Endodermal cell (in vitro differentiated cells): ENCODE data around the gene CPA4. TPM values are rescaled to one million over a fixed set of nuclear protein-coding genes. Genes with fewer than 3 reads are reported as not detected.

Source experiments
- DNase-seq: peaks from one replicate; pipeline ENCODE4 v3.0.0-alpha.2; 2017
- H3K27ac ChIP-seq: 2 replicates; pipeline ENCODE4 v1.5.1; 2013; ENCODE audit warnings: mild to moderate bottlenecking, low read depth, low read length, moderate library complexity
- H3K27me3 ChIP-seq: 2 replicates; pipeline ENCODE4 v1.6.1; 2013; ENCODE audit warnings: mild to moderate bottlenecking, low read length, moderate library complexity; ENCODE audit not compliant: insufficient read depth, control insufficient read depth, poor library complexity, severe bottlenecking
- H3K36me3 ChIP-seq: 2 replicates; pipeline ENCODE4 v1.7.0; 2013; ENCODE audit warnings: mild to moderate bottlenecking, low read length, moderate library complexity; ENCODE audit not compliant: control insufficient read depth, insufficient read depth
- H3K4me1 ChIP-seq: one replicate; pipeline ENCODE4 v1.7.0; 2013; ENCODE audit warnings: low read length; ENCODE audit not compliant: control insufficient read depth, insufficient read depth
- H3K4me3 ChIP-seq: 2 replicates; pipeline ENCODE4 v1.5.1; 2013; ENCODE audit warnings: mild to moderate bottlenecking, low read length, moderate library complexity
- H3K9ac ChIP-seq: 2 replicates; pipeline ENCODE4 v1.6.1; 2013; ENCODE audit warnings: mild to moderate bottlenecking, low read length, moderate library complexity; ENCODE audit not compliant: poor library complexity, severe bottlenecking; ENCODE audit errors: extremely low read depth
- H3K9me3 ChIP-seq: 2 replicates; pipeline ENCODE4 v1.6.1; 2013; ENCODE audit warnings: mild to moderate bottlenecking, low read length, moderate library complexity; ENCODE audit not compliant: control insufficient read depth
- H3K27ac Mint-ChIP-seq: 2 replicates; pipeline ENCODE4 v1.8.0; 2020; ENCODE audit warnings: mixed read lengths
- H3K27me3 Mint-ChIP-seq: 2 replicates; pipeline ENCODE4 v1.8.0; 2021; ENCODE audit warnings: mild to moderate bottlenecking, mixed read lengths; ENCODE audit not compliant: insufficient read depth
- H3K36me3 Mint-ChIP-seq: 2 replicates; pipeline ENCODE4 v1.8.0; 2020; ENCODE audit warnings: low read depth, mixed read lengths
- H3K4me1 Mint-ChIP-seq: 2 replicates; pipeline ENCODE4 v1.8.0; 2020; ENCODE audit warnings: mixed read lengths
- H3K4me3 Mint-ChIP-seq: 2 replicates; pipeline ENCODE4 v1.8.0; 2020; ENCODE audit warnings: mild to moderate bottlenecking, moderate library complexity, mixed read lengths
- H3K9me3 Mint-ChIP-seq: 2 replicates; pipeline ENCODE4 v1.8.0; 2020; ENCODE audit warnings: mild to moderate bottlenecking, mixed read lengths
- CTCF ChIP-seq: fragments of 200-600 bp; sonication (generic); conservative IDR thresholded peaks from 2 replicates; pipeline ENCODE4 v1.5.0; 2021; ENCODE audit warnings: antibody characterized with exemption, mild to moderate bottlenecking
- WGBS, 2 experiments: methylation state at CpG; one replicate each; pipeline versions ENCODE4 v1.1.5 to v1.1.7; 2013; ENCODE audit warnings: missing lambda C conversion rate in 2 of 2, mixed read lengths in 1 of 2; ENCODE audit not compliant: insufficient coverage in 1 of 2, insufficient read length in 1 of 2; 5-methylcytosine and 5-hydroxymethylcytosine counted together
- total RNA-seq, 2 donors: library from RNA; stranded (reverse); fragmentation: NEBNext Ultra II Directional in 1 of 2; extraction: Animal tissue kit (Norgen Biotek cat#: 25700) in 1 of 2; gene quantifications; 2 replicates in 1 of 2; 3 replicates in 1 of 2; pipeline ENCODE4 v1.2.1, GENCODE V29; 2021

CPA4 gene
- total RNA-seq, 2 donors from 2014 or later: not detected

GRCh38 chr7:130344271-130344866, 51.4 kb downstream of the CPA4 start, which contains the start of gene CPA5:
CPA5 (plus strand) TSS chr7:130344816; CDS start chr7:130346486, 1,670 bp downstream.
- H3K9me3 Mint-ChIP-seq: no peaks in the 10 kb centered on the region
- no peak within 1 kb of the TSS for H3K9ac ChIP-seq
- DNase-seq: no peak
- H3K4me3 Mint-ChIP-seq: no peak within 1 kb of the TSS
- H3K4me1 Mint-ChIP-seq: peaks cover 10% of the 10 kb centered on the region
- WGBS, 2 experiments: 93 to 100% methylated on average over 5 of the region's 5 CpGs
- H3K27me3 ChIP-seq: no peaks in the 10 kb centered on the region
- no peaks in the 10 kb centered on the region for H3K9me3 ChIP-seq
- peak within 1 kb of the TSS; percentile 8 for H3K4me3 ChIP-seq
- no peaks in the 10 kb centered on the region for H3K36me3 Mint-ChIP-seq
- peak within 1 kb of the TSS; percentile 82 for H3K27ac ChIP-seq
- TF ChIP-seq CTCF: no peak
- no peaks in the 10 kb centered on the region for H3K36me3 ChIP-seq
- no peaks in the 10 kb centered on the region for H3K4me1 ChIP-seq
- H3K27ac Mint-ChIP-seq: no peak within 1 kb of the TSS
- peaks cover 1% of the 10 kb centered on the region for H3K27me3 Mint-ChIP-seq

GRCh38 chr7:130345136-130345535, 52.2 kb downstream of the CPA4 start:
- peak; percentile 62 for DNase-seq
- H3K9ac ChIP-seq: no peak overlapping the region
- H3K36me3 Mint-ChIP-seq: no peaks in the 10 kb centered on the region
- no peaks in the 10 kb centered on the region for H3K27me3 ChIP-seq
- H3K27ac Mint-ChIP-seq: no peak overlapping the region
- no peaks in the 10 kb centered on the region for H3K9me3 ChIP-seq
- H3K27me3 Mint-ChIP-seq: peaks cover 3% of the 10 kb centered on the region
- H3K27ac ChIP-seq: peak overlapping the region; percentile 82
- H3K36me3 ChIP-seq: no peaks in the 10 kb centered on the region
- 15 to 48% methylated on average over 4 to 8 of the region's 8 CpGs for WGBS, 2 experiments
- no peak overlapping the region for H3K4me3 Mint-ChIP-seq
- no peaks in the 10 kb centered on the region for H3K9me3 Mint-ChIP-seq
- peak overlapping the region; percentile 8 for H3K4me3 ChIP-seq
- peaks cover 1% of the 10 kb centered on the region for H3K4me1 ChIP-seq
- peaks cover 14% of the 10 kb centered on the region for H3K4me1 Mint-ChIP-seq
- TF ChIP-seq CTCF: no peak

GRCh38 chr7:130345725-130346124, 52.8 kb downstream of the CPA4 start:
- H3K27ac Mint-ChIP-seq: no peak overlapping the region
- no peak for TF ChIP-seq CTCF
- H3K36me3 Mint-ChIP-seq: no peaks in the 10 kb centered on the region
- peaks cover 7% of the 10 kb centered on the region for H3K27me3 Mint-ChIP-seq
- H3K4me1 Mint-ChIP-seq: peaks cover 20% of the 10 kb centered on the region
- H3K4me1 ChIP-seq: peaks cover 5% of the 10 kb centered on the region
- no peak overlapping the region for H3K4me3 Mint-ChIP-seq
- DNase-seq: no peak
- H3K9me3 Mint-ChIP-seq: no peaks in the 10 kb centered on the region
- WGBS, 2 experiments: 95 to 97% methylated on average over 4 to 5 of the region's 5 CpGs
- H3K27me3 ChIP-seq: no peaks in the 10 kb centered on the region
- H3K9ac ChIP-seq: no peak overlapping the region
- H3K4me3 ChIP-seq: no peak overlapping the region
- peak overlapping the region; percentile 82 for H3K27ac ChIP-seq
- H3K36me3 ChIP-seq: no peaks in the 10 kb centered on the region
- H3K9me3 ChIP-seq: no peaks in the 10 kb centered on the region
